ENCODE measurements around the gene WAS. TPM values are rescaled to one million over a fixed set of nuclear protein-coding genes. Genes with fewer than 3 reads are reported as not detected.

The WAS gene
- polyA plus RNA-seq, 1 donor from 2014 or later = 1.0 TPM

GRCh38 chrX:48695925-48696300 is 12.3 kb downstream of the WAS start:
- Histone ChIP-seq H3K36me3 (ENCODE audit: insufficient read depth, low read length) (no peaks in the 10 kb centered on the region), H4K20me1 (ENCODE audit: insufficient read depth) (no peaks in the 10 kb centered on the region), H2AFZ (ENCODE audit: low read depth, low read length) (peak overlapping the region; percentile 27), H3K79me2 (replicated peaks; ENCODE audit: insufficient read depth, low read length) (no peaks in the 10 kb centered on the region), H3K9ac (ENCODE audit: low read length) (peak overlapping the region; percentile 79), H3K27ac (ENCODE audit: low read length) (peak overlapping the region; percentile 89), H3F3A (ENCODE audit: insufficient read depth, low read length, poor library complexity, severe bottlenecking) (no peaks in the 10 kb centered on the region), H3K9me2 (ENCODE audit: insufficient read depth, low read length) (no peaks in the 10 kb centered on the region), H3K9me3 (ENCODE audit: low read length) (no peaks in the 10 kb centered on the region), H3K4me2 (ENCODE audit: low read length) (peak overlapping the region; percentile 25), H3K27me3 (ENCODE audit: insufficient read depth, low read depth, low read length) (no peaks in the 10 kb centered on the region), H3K4me3 (ENCODE audit: low read length) (peak overlapping the region; percentile 73)
- no peak for TF ChIP-seq MXI1 (conservative IDR thresholded peaks at IDR 0.05; ENCODE audit: poor library complexity, severe bottlenecking)
- no peak for TF ChIP-seq SMC3 (conservative IDR thresholded peaks at IDR 0.05; ENCODE audit: poor library complexity)
- no peak for TF ChIP-seq RAD21 (conservative IDR thresholded peaks at IDR 0.05)
- TF ChIP-seq CTCF (IDR thresholded peaks at IDR 0.05; ENCODE audit: poor library complexity, severe bottlenecking) = no peak

- peak within 1 kb of the TSS; percentile 79 for H3K9ac ChIP-seq (ENCODE audit: low read length)
- H3K27ac ChIP-seq (ENCODE audit: low read length) = peak within 1 kb of the TSS; percentile 89
- H4K20me1 ChIP-seq (ENCODE audit: insufficient read depth) = no peaks in the 10 kb centered on the region
- no peaks in the 10 kb centered on the region for H3F3A ChIP-seq (ENCODE audit: insufficient read depth, low read length, poor library complexity, severe bottlenecking)
- no peaks in the 10 kb centered on the region for H3K27me3 ChIP-seq (ENCODE audit: insufficient read depth, low read depth, low read length)
- H3K4me3 ChIP-seq (ENCODE audit: low read length) = peak within 1 kb of the TSS; percentile 73
- no peaks in the 10 kb centered on the region for H3K36me3 ChIP-seq (ENCODE audit: insufficient read depth, low read length)
- H3K4me2 ChIP-seq (ENCODE audit: low read length) = peak within 1 kb of the TSS; percentile 30
- no peaks in the 10 kb centered on the region for H3K79me2 ChIP-seq (replicated peaks; ENCODE audit: insufficient read depth, low read length)
- no peaks in the 10 kb centered on the region for H3K9me3 ChIP-seq (ENCODE audit: low read length)
- H3K9me2 ChIP-seq (ENCODE audit: insufficient read depth, low read length) = no peaks in the 10 kb centered on the region
- peak within 1 kb of the TSS; percentile 27 for H2AFZ ChIP-seq (ENCODE audit: low read depth, low read length)
- TF ChIP-seq CTCF (IDR thresholded peaks at IDR 0.05; ENCODE audit: poor library complexity, severe bottlenecking) = no peak
- peak; percentile 26 for TF ChIP-seq REST (IDR thresholded peaks at IDR 0.05; ENCODE audit: borderline replicate concordance)
- TF ChIP-seq EP300 (conservative IDR thresholded peaks at IDR 0.05; ENCODE audit: poor library complexity, severe bottlenecking) = peak; percentile 71
- peak; percentile 42 for TF ChIP-seq SMC3 (conservative IDR thresholded peaks at IDR 0.05; ENCODE audit: poor library complexity)
- peak; percentile 48 for TF ChIP-seq TAF1 (IDR thresholded peaks at IDR 0.05; ENCODE audit: low read depth)
- peak; percentile 84 for TF ChIP-seq POLR2AphosphoS5 (IDR thresholded peaks at IDR 0.05)
- no peak for TF ChIP-seq RAD21 (conservative IDR thresholded peaks at IDR 0.05)
- TF ChIP-seq MXI1 (conservative IDR thresholded peaks at IDR 0.05; ENCODE audit: poor library complexity, severe bottlenecking) = peak; percentile 95
- TF ChIP-seq EZH2 (IDR thresholded peaks at IDR 0.05; ENCODE audit: borderline replicate concordance, insufficient read depth, low read length, poor library complexity, severe bottlenecking) = no peak
Observed at GRCh38 chrX:48696301-48696908, 12.8 kb downstream of the WAS start, which contains the start of gene SUV39H1. Gene SUV39H1, plus strand, starts transcription at chrX:48696734. Its CDS starts 51 bp downstream, at chrX:48696785.

All from neural cell (in vitro differentiated cells).